Chondrocyte (in vitro differentiated cells): ENCODE results near the gene C2orf80. TPM values are rescaled to one million over a fixed set of nuclear protein-coding genes. Genes with fewer than 3 reads are reported as not detected.
A peak's percentile ranks its signal among the peaks of the same experiment; 100 is the strongest.
"Not testable (repeated sequence)": the region's sequence is repeated elsewhere in the genome, so short reads cannot be mapped to it uniquely, and the experiment has no call there.

Source experiments
- DNase-seq: peaks from one replicate; pipeline ENCODE4 v3.0.0; 2021; ENCODE audit warnings: mixed read lengths, low spot score
- H3K27ac Mint-ChIP-seq: one replicate; pipeline ENCODE4 v1.8.0; 2021; ENCODE audit warnings: mild to moderate bottlenecking, moderate library complexity, mixed read lengths; ENCODE audit not compliant: unreplicated experiment
- H3K27me3 Mint-ChIP-seq: 2 replicates; pipeline ENCODE4 v1.8.0; 2021; ENCODE audit warnings: low read depth, mixed read lengths
- H3K36me3 Mint-ChIP-seq: 2 replicates; pipeline ENCODE4 v1.8.0; 2021; ENCODE audit warnings: low read depth, mixed read lengths
- H3K4me1 Mint-ChIP-seq: 2 replicates; pipeline ENCODE4 v1.8.0; 2021; ENCODE audit warnings: low read depth, mild to moderate bottlenecking, mixed read lengths
- H3K4me3 Mint-ChIP-seq: one replicate; pipeline ENCODE4 v1.8.0; 2021; ENCODE audit warnings: mild to moderate bottlenecking, moderate library complexity, mixed read lengths; ENCODE audit not compliant: unreplicated experiment
- H3K9me3 Mint-ChIP-seq: 2 replicates; pipeline ENCODE4 v1.8.0; 2021; ENCODE audit warnings: low read depth, mixed read lengths
- CTCF ChIP-seq: fragments of 200-600 bp; sonication (generic); IDR thresholded peaks from 2 replicates; pipeline ENCODE4 v1.5.0; 2021; ENCODE audit warnings: antibody characterized with exemption, mild to moderate bottlenecking, moderate library complexity
- total RNA-seq: library from RNA; stranded (reverse); gene quantifications from 3 replicates; pipeline ENCODE4 v1.2.1, GENCODE V29; 2021

Gene C2orf80
- total RNA-seq, 1 donor from 2014 or later = not detected

- peaks cover 3% of the 10 kb centered on the region for H3K9me3 Mint-ChIP-seq
- no peaks in the 10 kb centered on the region for H3K36me3 Mint-ChIP-seq
- no peaks in the 10 kb centered on the region for H3K4me1 Mint-ChIP-seq
- H3K27ac Mint-ChIP-seq = no peak overlapping the region
- peaks cover 5% of the 10 kb centered on the region for H3K27me3 Mint-ChIP-seq
- DNase-seq = no peak
- no peak for TF ChIP-seq CTCF
- H3K4me3 Mint-ChIP-seq = no peak overlapping the region
Observed at GRCh38 chr2:208128136-208128535, 61.7 kb downstream of the C2orf80 start.

GRCh38 chr2:208127090-208127489, 62.7 kb downstream of the C2orf80 start:
- Mint-ChIP-seq H3K36me3 (no peaks in the 10 kb centered on the region), H3K27me3 (peaks cover 5% of the 10 kb centered on the region), H3K9me3 (peaks cover 3% of the 10 kb centered on the region), H3K27ac (no peak overlapping the region), H3K4me3 (no peak overlapping the region), H3K4me1 (no peaks in the 10 kb centered on the region)
- no peak for DNase-seq
- no peak for TF ChIP-seq CTCF

GRCh38 chr2:208125251-208125650, 64.6 kb downstream of the C2orf80 start:
- Mint-ChIP-seq H3K27ac (no peak overlapping the region), H3K4me1 (no peaks in the 10 kb centered on the region), H3K36me3 (no peaks in the 10 kb centered on the region), H3K4me3 (no peak overlapping the region), H3K27me3 (peaks cover 9% of the 10 kb centered on the region), H3K9me3 (peaks cover 3% of the 10 kb centered on the region)
- no peak for DNase-seq
- TF ChIP-seq CTCF = no peak

GRCh38 chr2:208124013-208124715, 65.7 kb downstream of the C2orf80 start, which contains the start of gene CRYGD:
Gene CRYGD (minus strand): TSS chr2:208124524. CDS start chr2:208124473, 51 bp downstream.
- H3K27ac Mint-ChIP-seq, H3K9me3 Mint-ChIP-seq, H3K4me1 Mint-ChIP-seq, H3K36me3 Mint-ChIP-seq, DNase-seq: not testable (repeated sequence)
- peaks cover 11% of the 10 kb centered on the region for H3K27me3 Mint-ChIP-seq
- peak within 1 kb of the TSS; percentile 6 for H3K4me3 Mint-ChIP-seq

GRCh38 chr2:208122248-208122647, 67.6 kb downstream of the C2orf80 start:
- peaks cover 13% of the 10 kb centered on the region for H3K27me3 Mint-ChIP-seq
- H3K36me3 Mint-ChIP-seq = no peaks in the 10 kb centered on the region
- DNase-seq = no peak
- no peak for TF ChIP-seq CTCF
- H3K4me3 Mint-ChIP-seq = no peak overlapping the region
- no peaks in the 10 kb centered on the region for H3K4me1 Mint-ChIP-seq
- H3K27ac Mint-ChIP-seq = no peak overlapping the region
- H3K9me3 Mint-ChIP-seq = peaks cover 3% of the 10 kb centered on the region

GRCh38 chr2:208118918-208119317, 70.9 kb downstream of the C2orf80 start:
- Mint-ChIP-seq H3K27ac (no peak overlapping the region), H3K36me3 (no peaks in the 10 kb centered on the region), H3K4me1 (no peaks in the 10 kb centered on the region), H3K27me3 (peaks cover 11% of the 10 kb centered on the region), H3K9me3 (no peaks in the 10 kb centered on the region), H3K4me3 (no peak overlapping the region)
- TF ChIP-seq CTCF = no peak
- DNase-seq = no peak

GRCh38 chr2:208117390-208117789, 72.4 kb downstream of the C2orf80 start:
- not testable (repeated sequence) for H3K4me1 Mint-ChIP-seq, DNase-seq, H3K9me3 Mint-ChIP-seq, H3K4me3 Mint-ChIP-seq, H3K36me3 Mint-ChIP-seq, H3K27ac Mint-ChIP-seq
- peaks cover 16% of the 10 kb centered on the region for H3K27me3 Mint-ChIP-seq
